Liver (tissue), 9 donors: ENCODE data around the gene ZSCAN1. TPM values are rescaled to one million over a fixed set of nuclear protein-coding genes. Genes with fewer than 3 reads are reported as not detected.

ENCODE experiments used
- DNase-seq: peaks from one replicate; pipeline ENCODE4 v3.0.0-alpha.2; 2017; ENCODE audit warnings: low spot score
- H3K27ac ChIP-seq, 2 donors: one replicate each; pipeline ENCODE4 v1.7.0; 2013; ENCODE audit warnings: inconsistent platforms in 2 of 2, low read length in 2 of 2, control low read depth in 1 of 2, low read depth in 1 of 2, mild to moderate bottlenecking in 1 of 2
- H3K27me3 ChIP-seq, 4 donors: one replicate each; pipeline versions ENCODE4 v1.6.1 to v1.7.0; 2013; ENCODE audit warnings: low read length in 3 of 4, inconsistent platforms in 1 of 4, mild to moderate bottlenecking in 1 of 4, moderate library complexity in 1 of 4; ENCODE audit not compliant: control insufficient read depth in 4 of 4, insufficient read depth in 4 of 4
- H3K36me3 ChIP-seq, 4 donors: one replicate each; pipeline versions ENCODE4 v1.6.1 to v1.7.0; 2013; ENCODE audit warnings: low read length in 3 of 4, mild to moderate bottlenecking in 3 of 4, low read depth in 1 of 4, moderate library complexity in 1 of 4; ENCODE audit not compliant: control insufficient read depth in 4 of 4, insufficient read depth in 3 of 4
- H3K4me1 ChIP-seq, 4 donors: one replicate each; pipeline versions ENCODE4 v1.6.1 to v1.7.0; 2013; ENCODE audit warnings: low read length in 3 of 4, mild to moderate bottlenecking in 3 of 4, moderate library complexity in 1 of 4; ENCODE audit not compliant: control insufficient read depth in 4 of 4, insufficient read depth in 4 of 4
- H3K4me3 ChIP-seq, 3 donors: one replicate each; pipeline versions ENCODE4 v1.6.1 to v1.7.0; 2013; ENCODE audit warnings: low read length in 3 of 3, control low read depth in 1 of 3, low read depth in 1 of 3, mild to moderate bottlenecking in 1 of 3
- H3K9ac ChIP-seq, 2 donors: one replicate each; pipeline ENCODE4 v1.7.0; 2013; ENCODE audit warnings: low read length in 2 of 2, mild to moderate bottlenecking in 2 of 2, moderate library complexity in 2 of 2, control low read depth in 1 of 2, low read depth in 1 of 2
- H3K9me3 ChIP-seq, 4 donors: one replicate each; pipeline versions ENCODE4 v1.6.1 to v1.7.0; 2013; ENCODE audit warnings: low read length in 3 of 4; ENCODE audit not compliant: control insufficient read depth in 4 of 4
- EGR1 ChIP-seq, 2 donors: IDR thresholded peaks; 2 replicates each; pipeline ENCODE4 v1.6.1; 2016 to 2018; ENCODE audit warnings: antibody characterized with exemption in 2 of 2, low read depth in 2 of 2
- FOXA1 ChIP-seq: IDR thresholded peaks from 2 replicates; pipeline ENCODE4 v1.6.1; 2016; ENCODE audit warnings: antibody characterized with exemption
- FOXA2 ChIP-seq: IDR thresholded peaks from 2 replicates; pipeline ENCODE4 v1.6.1; 2016; ENCODE audit warnings: antibody characterized with exemption
- GABPA ChIP-seq, 2 donors: IDR thresholded peaks in 1 of 2; conservative IDR thresholded peaks in 1 of 2; 2 replicates each; pipeline ENCODE4 v1.6.1; 2016; ENCODE audit warnings: antibody characterized with exemption in 2 of 2, mild to moderate bottlenecking in 1 of 2, moderate library complexity in 1 of 2
- HNF4A ChIP-seq, 2 donors: conservative IDR thresholded peaks; 2 replicates each; pipeline ENCODE4 v1.6.1; 2016; ENCODE audit warnings: antibody characterized with exemption in 2 of 2, mild to moderate bottlenecking in 2 of 2
- HNF4G ChIP-seq: IDR thresholded peaks from 2 replicates; pipeline ENCODE4 v1.6.1; 2016; ENCODE audit warnings: antibody characterized with exemption
- JUND ChIP-seq, 2 donors: IDR thresholded peaks; 2 replicates each; pipeline ENCODE4 v1.6.1; 2016; ENCODE audit warnings: antibody characterized with exemption in 2 of 2
- NR2F2 ChIP-seq: IDR thresholded peaks from 2 replicates; pipeline ENCODE4 v1.6.1; 2016; ENCODE audit warnings: antibody characterized with exemption
- RAD21 ChIP-seq, 2 donors: IDR thresholded peaks; 2 replicates each; pipeline ENCODE4 v1.6.1; 2016; ENCODE audit warnings: antibody characterized with exemption in 2 of 2, mild to moderate bottlenecking in 2 of 2
- RXRA ChIP-seq, 2 donors: IDR thresholded peaks; 2 replicates each; pipeline ENCODE4 v1.6.1; 2017 to 2018; ENCODE audit warnings: antibody characterized with exemption in 2 of 2, mild to moderate bottlenecking in 1 of 2
- SP1 ChIP-seq: IDR thresholded peaks from 2 replicates; pipeline ENCODE4 v1.6.1; 2018; ENCODE audit warnings: antibody characterized with exemption, mild to moderate bottlenecking
- YY1 ChIP-seq: IDR thresholded peaks from 2 replicates; pipeline ENCODE4 v1.6.1; 2016; ENCODE audit warnings: antibody characterized with exemption, mild to moderate bottlenecking
- WGBS: extraction: QIAGEN DNeasy Blood & Tissue Kit; methylation state at CpG from one replicate; pipeline ENCODE4 v1.1.7; 2013; 5-methylcytosine and 5-hydroxymethylcytosine counted together
- polyA plus RNA-seq, 2 donors: library from polyadenylated mRNA; stranded (reverse) in 1 of 2; unstranded in 1 of 2; fragments of 200-250 nt in 1 of 2; fragments of >200 nt in 1 of 2; fragmentation: Nextera tagmentation in 1 of 2; extraction: Ambion mirVana in 1 of 2; gene quantifications; one replicate each; pipeline versions ENCODE4 v1.2.1 to v1.2.3, GENCODE V29; 2013 to 2015
- total RNA-seq, 2 donors: library from RNA; depleted of rRNA; stranded (reverse); fragments of >200 nt; gene quantifications; one replicate each; pipeline ENCODE4 v1.2.3, GENCODE V29; 2014
- TF ChIP-seq, protein P1 (sequence below): fragments of 150-350 bp; IDR thresholded peaks from 2 replicates; pipeline ENCODE4 v1.5.1; 2017; ENCODE audit warnings: improper control_type of control experiment, low read depth, low read length; ENCODE audit not compliant: missing input control
- TF ChIP-seq, protein P2 (sequence below): IDR thresholded peaks from 2 replicates; pipeline ENCODE4 v1.6.1; 2016; ENCODE audit warnings: antibody characterized with exemption
- TF ChIP-seq, protein P3 (sequence below): IDR thresholded peaks from 2 replicates; pipeline ENCODE4 v1.6.1; 2016; ENCODE audit warnings: antibody characterized with exemption
- TF ChIP-seq, protein P4 (sequence below): IDR thresholded peaks from 2 replicates; pipeline ENCODE4 v1.6.1; 2016; ENCODE audit warnings: antibody characterized with exemption
- donor health status: healthy.
- donor health status: healthy.
- donor health status: healthy.
- donor health status: healthy.
- donor health status: healthy.

Gene ZSCAN1, protein sequence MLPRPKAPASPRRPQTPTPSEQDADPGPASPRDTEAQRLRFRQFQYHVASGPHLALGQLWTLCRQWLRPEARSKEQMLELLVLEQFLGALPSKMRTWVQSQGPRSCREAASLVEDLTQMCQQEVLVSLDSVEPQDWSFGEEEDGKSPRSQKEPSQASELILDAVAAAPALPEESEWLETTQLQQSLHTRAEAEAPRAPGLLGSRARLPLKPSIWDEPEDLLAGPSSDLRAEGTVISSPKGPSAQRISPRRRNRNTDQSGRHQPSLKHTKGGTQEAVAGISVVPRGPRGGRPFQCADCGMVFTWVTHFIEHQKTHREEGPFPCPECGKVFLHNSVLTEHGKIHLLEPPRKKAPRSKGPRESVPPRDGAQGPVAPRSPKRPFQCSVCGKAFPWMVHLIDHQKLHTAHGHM
- total RNA-seq = not detected
- under 1 TPM in 1 of 2 donors, not detected in 1; 0.13 TPM for polyA plus RNA-seq

DNA sequence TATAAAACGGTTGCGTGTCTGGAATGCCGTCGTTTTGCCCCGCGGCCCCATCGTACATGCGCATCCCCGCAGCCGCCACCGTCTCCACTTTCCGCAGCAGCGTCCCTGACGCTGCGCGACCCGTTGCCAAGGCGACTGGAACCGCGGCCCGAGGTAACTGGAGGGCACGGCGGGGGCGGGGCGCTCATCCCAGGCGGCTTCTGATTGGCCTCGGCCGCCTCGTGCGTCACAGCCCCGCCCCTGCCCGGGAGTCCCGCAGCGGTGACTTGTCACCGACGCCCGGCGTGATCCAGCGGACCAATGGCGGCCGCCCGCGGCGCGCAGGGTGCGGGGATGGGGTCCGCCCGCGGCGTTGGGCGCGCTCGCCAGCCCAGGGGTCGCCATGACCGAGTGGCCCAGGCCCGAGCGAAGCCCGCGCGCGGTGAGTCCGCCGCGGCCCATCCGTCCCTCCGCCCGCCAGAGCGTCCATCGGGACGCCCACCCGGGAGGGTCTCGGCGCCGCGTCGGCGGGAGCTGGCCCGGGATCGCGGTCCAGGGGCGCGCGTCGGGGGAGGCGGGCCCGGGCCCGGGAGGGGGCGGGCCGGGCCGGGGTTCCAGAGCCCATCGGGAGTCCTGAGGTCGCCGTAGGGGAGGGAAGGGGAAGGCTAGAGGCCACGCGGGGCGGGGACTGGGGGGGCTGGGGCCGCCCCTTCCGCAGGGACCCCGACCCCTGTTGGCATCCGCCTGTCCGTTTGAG is at the start of gene ZSCAN1:
Gene ZSCAN1, plus strand, starts transcription at position 285 of the 736 bp plus-strand sequence. CDS start 3,812 bp downstream, outside the sequence.
- peak within 1 kb of the TSS in 2 of 3 donors; percentile 26 to 52 for H3K4me3 ChIP-seq
- H3K9me3 ChIP-seq = peaks cover 25 to 43% (median 41%) of the 10 kb centered on the region in 4 donors
- H3K27me3 ChIP-seq = peaks cover 0 to 2% (median 0%) of the 10 kb centered on the region in 4 donors
- 10% methylated on average over 101 of the region's 101 CpGs for WGBS
- peak; percentile 87 for DNase-seq
- no peaks in the 10 kb centered on the region for H3K36me3 ChIP-seq
- no peak within 1 kb of the TSS for H3K27ac ChIP-seq
- H3K9ac ChIP-seq = no peak within 1 kb of the TSS
- H3K4me1 ChIP-seq = no peaks in the 10 kb centered on the region
- TF ChIP-seq RXRA (IDR thresholded peaks at IDR 0.05) (no peak), RAD21 (IDR thresholded peaks at IDR 0.05) (peak in 1 of 2 donors; percentile 6)

DNA sequence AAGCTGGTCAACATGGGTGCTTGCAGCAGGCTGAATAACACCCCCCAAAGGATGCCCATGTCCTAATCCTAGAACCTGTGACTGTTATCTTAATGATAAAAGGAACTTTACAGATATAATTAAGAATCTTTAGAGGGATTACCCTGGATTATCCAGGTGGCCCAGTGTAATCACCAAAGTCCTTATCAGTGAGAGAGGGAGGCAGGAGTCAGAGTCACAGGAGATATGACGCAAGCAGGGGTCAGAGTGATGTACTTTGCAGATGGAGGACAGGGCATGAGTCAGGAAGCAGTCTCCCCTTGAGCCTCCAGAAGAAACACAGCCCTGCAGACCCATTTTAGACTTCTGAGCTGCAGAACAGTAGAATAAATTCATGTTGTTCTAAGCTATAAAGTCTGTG is 41.0 kb upstream of the ZSCAN1 start:
- peak overlapping the region in 2 of 3 donors; percentile 52 to 65 for H3K4me3 ChIP-seq
- H3K9ac ChIP-seq = no peak overlapping the region
- peaks cover 13 to 74% (median 66%) of the 10 kb centered on the region in 4 donors for H3K36me3 ChIP-seq
- no peaks in the 10 kb centered on the region for H3K4me1 ChIP-seq
- no peak overlapping the region for H3K27ac ChIP-seq
- DNase-seq = no peak
- TF ChIP-seq, protein P1, sequence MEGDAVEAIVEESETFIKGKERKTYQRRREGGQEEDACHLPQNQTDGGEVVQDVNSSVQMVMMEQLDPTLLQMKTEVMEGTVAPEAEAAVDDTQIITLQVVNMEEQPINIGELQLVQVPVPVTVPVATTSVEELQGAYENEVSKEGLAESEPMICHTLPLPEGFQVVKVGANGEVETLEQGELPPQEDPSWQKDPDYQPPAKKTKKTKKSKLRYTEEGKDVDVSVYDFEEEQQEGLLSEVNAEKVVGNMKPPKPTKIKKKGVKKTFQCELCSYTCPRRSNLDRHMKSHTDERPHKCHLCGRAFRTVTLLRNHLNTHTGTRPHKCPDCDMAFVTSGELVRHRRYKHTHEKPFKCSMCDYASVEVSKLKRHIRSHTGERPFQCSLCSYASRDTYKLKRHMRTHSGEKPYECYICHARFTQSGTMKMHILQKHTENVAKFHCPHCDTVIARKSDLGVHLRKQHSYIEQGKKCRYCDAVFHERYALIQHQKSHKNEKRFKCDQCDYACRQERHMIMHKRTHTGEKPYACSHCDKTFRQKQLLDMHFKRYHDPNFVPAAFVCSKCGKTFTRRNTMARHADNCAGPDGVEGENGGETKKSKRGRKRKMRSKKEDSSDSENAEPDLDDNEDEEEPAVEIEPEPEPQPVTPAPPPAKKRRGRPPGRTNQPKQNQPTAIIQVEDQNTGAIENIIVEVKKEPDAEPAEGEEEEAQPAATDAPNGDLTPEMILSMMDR = no peak
- TF ChIP-seq SP1 (no peak), HNF4A (conservative IDR thresholded peaks at IDR 0.05) (no peak), FOXA2 (no peak), FOXA1 (no peak)
- peaks cover 54 to 88% (median 69%) of the 10 kb centered on the region in 4 donors for H3K9me3 ChIP-seq
- no peaks in the 10 kb centered on the region for H3K27me3 ChIP-seq
- WGBS = 49% methylated on average over 1 of the region's 1 CpG

DNA sequence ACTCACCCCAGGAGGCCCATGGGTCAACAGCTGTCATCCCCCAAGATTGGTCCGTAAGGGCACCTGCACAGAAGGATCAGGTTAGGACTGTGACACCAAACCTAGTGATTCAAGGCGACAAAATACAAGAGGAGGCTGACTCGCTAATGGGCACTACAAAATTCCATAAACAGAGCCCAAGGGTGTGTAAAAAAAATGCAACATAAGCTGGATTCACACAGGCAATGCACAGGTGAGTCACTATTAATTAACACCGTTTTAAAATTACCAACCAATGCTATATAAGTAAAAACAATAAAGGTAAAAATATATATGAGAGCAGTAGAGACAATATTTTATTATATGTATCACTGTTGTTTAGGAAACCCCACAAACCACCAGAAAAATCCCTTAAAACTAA is 33.1 kb upstream of the ZSCAN1 start:
- no peak for TF ChIP-seq FOXA1
- no peak for TF ChIP-seq YY1
- TF ChIP-seq RAD21 (IDR thresholded peaks at IDR 0.05) = no peak
- Histone ChIP-seq H3K4me3 (peak overlapping the region in 2 of 3 donors; percentile 61 to 93), H3K36me3 (peaks cover 19 to 57% (median 55%) of the 10 kb centered on the region in 4 donors), H3K27ac (no peak overlapping the region), H3K27me3 (no peaks in the 10 kb centered on the region), H3K4me1 (peaks cover 7 to 19% (median 13%) of the 10 kb centered on the region in 4 donors), H3K9ac (no peak overlapping the region), H3K9me3 (peaks cover 42 to 67% (median 48%) of the 10 kb centered on the region in 4 donors)
- WGBS = 97% methylated on average over 4 of the region's 4 CpGs
- no peak for DNase-seq

DNA sequence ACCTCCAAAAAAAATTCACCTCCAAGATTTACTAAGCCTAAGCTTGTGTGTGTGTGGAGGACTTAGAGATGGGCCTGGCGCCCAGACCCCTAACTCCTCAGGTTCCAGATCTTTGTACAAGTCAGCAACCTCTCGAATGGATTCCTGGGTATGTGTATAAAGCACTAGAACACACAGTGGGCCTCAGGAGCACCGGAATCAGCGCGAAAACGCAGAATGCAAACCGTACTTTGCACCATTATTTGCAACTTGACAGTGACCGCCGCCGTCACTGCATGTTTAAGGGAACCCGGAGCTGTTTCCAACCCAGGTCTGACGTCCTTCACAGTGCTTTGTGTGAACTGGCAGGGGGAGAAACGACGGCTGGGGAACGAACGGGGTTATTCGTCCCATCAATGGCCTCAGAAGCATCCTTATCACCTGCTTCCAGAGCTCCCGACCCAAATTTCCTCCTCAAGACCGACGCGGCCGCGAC is 31.9 kb upstream of the ZSCAN1 start:
- H3K36me3 ChIP-seq = peaks cover 20 to 56% (median 50%) of the 10 kb centered on the region in 4 donors
- 3% methylated on average over 23 of the region's 23 CpGs for WGBS
- H3K4me1 ChIP-seq = peaks cover 7 to 19% (median 13%) of the 10 kb centered on the region in 4 donors
- no peaks in the 10 kb centered on the region for H3K27me3 ChIP-seq
- H3K4me3 ChIP-seq = peak overlapping the region; percentile 89 to 93 (median 91)
- peaks cover 42 to 62% (median 44%) of the 10 kb centered on the region in 4 donors for H3K9me3 ChIP-seq
- H3K9ac ChIP-seq = peak overlapping the region; percentile 36 to 95
- peak overlapping the region; percentile 72 to 91 for H3K27ac ChIP-seq
- DNase-seq = no peak
- TF ChIP-seq HNF4G (no peak), GABPA (IDR thresholded peaks at IDR 0.05 in 1 of 2, conservative IDR thresholded peaks at IDR 0.05 in 1 of 2) (no peak), YY1 (no peak), NR2F2 (no peak), JUND (IDR thresholded peaks at IDR 0.05) (no peak), EGR1 (IDR thresholded peaks at IDR 0.05; ENCODE audit: low read depth in 2 of 2) (no peak)
- TF ChIP-seq, protein P2, sequence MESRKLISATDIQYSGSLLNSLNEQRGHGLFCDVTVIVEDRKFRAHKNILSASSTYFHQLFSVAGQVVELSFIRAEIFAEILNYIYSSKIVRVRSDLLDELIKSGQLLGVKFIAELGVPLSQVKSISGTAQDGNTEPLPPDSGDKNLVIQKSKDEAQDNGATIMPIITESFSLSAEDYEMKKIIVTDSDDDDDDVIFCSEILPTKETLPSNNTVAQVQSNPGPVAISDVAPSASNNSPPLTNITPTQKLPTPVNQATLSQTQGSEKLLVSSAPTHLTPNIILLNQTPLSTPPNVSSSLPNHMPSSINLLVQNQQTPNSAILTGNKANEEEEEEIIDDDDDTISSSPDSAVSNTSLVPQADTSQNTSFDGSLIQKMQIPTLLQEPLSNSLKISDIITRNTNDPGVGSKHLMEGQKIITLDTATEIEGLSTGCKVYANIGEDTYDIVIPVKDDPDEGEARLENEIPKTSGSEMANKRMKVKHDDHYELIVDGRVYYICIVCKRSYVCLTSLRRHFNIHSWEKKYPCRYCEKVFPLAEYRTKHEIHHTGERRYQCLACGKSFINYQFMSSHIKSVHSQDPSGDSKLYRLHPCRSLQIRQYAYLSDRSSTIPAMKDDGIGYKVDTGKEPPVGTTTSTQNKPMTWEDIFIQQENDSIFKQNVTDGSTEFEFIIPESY = no peak
- TF ChIP-seq, protein P3, sequence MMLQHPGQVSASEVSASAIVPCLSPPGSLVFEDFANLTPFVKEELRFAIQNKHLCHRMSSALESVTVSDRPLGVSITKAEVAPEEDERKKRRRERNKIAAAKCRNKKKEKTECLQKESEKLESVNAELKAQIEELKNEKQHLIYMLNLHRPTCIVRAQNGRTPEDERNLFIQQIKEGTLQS = no peak
- TF ChIP-seq, protein P4, sequence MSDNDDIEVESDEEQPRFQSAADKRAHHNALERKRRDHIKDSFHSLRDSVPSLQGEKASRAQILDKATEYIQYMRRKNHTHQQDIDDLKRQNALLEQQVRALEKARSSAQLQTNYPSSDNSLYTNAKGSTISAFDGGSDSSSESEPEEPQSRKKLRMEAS = no peak
